Lung microvascular endothelial cell (primary cell): ENCODE measurements around the gene ACADVL. TPM values are rescaled to one million over a fixed set of nuclear protein-coding genes. Genes with fewer than 3 reads are reported as not detected.

ENCODE experiments used
- DNase-seq, 2 donors: peaks; one replicate each; pipeline versions ENCODE4 v3.0.0 to v3.0.0-alpha.2; 2010; ENCODE audit warnings: low read depth in 2 of 2
- total RNA-seq: library from RNA; depleted of rRNA; stranded (reverse); fragments of >200 nt; gene quantifications from 2 replicates; pipeline ENCODE4 v1.2.1, GENCODE V29; 2014

ACADVL gene
- total RNA-seq, 1 donor from 2014 or later = 242 TPM

DNA sequence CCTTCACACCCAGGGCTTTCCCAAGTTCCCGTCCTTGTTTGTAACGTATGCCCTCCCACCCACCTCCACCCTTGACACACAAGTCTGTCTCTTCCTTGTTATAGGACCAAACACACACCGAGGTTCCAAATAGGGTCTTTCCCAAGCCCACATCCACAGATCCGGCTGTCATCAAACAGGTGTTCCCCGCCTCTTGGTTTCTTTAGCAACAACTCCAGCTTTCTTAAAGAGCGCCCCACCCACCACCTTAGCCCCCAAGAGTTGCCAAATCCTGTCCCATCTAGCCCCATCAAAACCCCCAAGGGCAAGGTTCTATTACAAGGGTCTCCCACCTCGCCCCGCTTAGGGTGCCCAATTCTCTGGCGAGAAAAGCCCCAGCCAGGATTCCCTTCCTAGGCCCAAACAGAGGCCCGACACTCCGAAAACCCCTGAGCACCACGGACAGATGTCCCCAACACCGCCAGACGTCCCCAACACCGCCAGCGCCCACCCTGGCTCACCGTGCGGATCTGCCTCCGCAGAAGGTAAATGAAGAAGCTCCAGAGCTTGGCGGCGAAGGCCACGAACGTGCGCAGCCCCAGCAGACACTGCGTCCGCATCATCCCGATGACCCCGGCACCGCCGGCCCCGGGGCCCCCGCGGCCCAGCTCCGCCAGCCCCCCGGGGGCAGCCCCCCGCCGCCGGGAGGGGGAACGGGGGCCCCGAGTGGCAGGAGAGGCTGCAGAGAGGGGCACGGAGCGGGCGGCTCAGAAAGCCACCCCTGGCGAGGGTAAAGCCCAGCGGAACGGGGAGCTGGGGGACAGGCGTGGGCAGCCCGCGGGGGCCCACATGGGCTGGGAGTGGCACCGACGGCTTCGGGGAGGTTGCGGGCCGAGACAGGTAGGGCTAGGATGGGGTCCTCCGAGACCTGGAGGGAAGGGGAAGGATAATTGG is 31.2 kb downstream of the ACADVL start:
- peak; percentile 48 to 54 for DNase-seq

DNA sequence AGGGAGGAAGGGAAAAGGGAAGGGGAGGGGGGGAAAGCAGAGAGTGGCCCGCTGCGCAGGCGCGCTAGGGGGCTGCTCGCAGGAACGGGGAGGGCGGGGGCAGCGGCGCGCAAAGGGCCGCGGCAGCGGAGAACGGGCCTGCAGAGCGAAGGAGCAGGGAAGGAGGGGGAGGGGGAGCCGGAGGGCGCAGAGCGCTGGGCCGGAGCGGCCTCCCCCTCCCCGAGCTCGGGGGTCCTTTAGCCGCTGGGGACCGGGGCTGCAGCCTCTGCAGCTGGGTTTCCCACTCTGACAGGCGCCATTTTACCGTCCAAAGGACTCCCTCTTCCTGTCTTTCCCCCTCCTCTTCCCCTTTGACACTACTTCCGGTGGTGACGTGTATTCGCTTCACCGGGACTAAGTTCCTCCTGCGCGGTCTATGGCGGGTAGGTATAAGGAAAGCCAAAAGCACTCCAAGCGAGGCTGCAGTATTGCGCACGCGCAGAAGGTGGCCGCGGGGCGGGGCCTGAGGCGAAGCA is 32.0 kb downstream of the ACADVL start, which contains the start of gene CTDNEP1:
Gene CTDNEP1 (minus strand): TSS at position 74 of the 515 bp plus-strand sequence. CDS start 438 bp downstream, outside the sequence.
- peak; percentile 100 for DNase-seq

GRCh38 chr17:7252176-7253043 is 32.7 kb downstream of the ACADVL start, which contains the start of gene ELP5:
Gene ELP5, plus strand, starts transcription at chr17:7252215. Its CDS starts 336 bp downstream, at chr17:7252551.
- peak; percentile 95 to 97 for DNase-seq

DNA sequence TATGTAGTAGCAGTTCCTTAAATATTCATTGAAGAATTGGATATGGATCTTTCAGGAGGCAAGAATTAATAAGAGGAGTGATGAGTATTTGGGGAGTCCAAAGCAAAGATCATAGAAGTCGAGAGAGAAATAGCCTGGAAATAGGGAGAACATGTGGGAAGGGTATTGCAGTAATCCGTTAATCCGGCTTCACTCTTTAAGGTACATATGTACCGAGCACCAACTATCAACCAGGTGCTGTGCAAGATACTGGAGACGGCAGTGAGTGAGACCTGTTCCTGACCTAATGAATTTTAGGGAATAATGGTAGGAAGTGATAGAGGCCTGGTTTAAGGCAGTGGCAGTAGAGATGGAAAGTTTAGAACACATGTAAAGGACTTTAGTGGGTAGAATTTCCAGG is 33.3 kb downstream of the ACADVL start:
- no peak for DNase-seq

DNA sequence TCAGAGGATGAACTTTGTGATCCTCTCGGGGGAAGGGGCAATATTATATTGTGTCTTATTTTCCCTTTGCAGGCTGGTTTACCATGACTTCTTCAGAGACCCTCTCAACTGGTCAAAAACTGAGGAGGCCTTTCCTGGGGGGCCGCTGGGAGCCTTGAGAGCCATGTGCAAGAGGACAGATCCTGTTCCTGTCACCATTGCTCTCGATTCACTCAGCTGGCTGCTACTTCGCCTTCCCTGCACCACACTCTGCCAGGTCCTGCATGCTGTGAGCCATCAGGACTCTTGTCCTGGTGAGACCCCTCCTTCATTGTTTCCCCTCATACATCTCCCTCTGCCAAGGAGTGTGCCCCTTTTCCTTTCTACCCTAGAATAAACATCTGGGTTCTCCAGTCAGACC is 34.8 kb downstream of the ACADVL start:
- DNase-seq = no peak

DNA sequence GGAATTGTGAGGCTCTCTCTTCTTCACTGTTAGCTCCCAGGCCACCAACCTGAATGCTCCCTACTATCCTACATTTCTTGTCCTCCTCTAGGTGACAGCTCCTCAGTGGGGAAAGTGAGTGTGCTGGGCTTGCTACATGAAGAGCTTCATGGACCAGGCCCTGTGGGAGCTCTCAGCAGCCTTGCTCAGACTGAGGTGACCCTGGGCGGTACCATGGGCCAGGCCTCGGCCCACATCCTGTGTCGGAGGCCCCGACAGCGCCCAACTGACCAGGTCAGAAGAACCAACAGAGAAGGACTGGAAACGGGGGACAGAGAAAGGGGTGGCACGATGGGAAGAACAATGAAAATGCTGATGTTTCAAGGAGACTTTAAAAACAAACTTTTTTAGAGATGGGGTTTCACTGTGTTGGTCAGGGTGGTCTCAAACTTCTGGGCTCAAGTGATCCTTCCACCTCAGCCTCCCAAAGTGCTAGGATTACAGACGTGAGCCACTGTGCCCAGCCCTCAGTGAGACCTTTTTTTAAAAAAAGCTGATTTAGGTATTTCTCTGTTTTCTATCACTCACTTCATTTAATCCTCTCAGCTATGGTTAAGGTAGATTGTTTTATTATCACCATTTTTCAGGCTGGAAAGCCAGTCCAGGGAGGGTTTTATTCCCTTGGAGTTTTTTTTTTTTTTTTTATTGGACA is 37.2 kb downstream of the ACADVL start:
- no peak for DNase-seq

DNA sequence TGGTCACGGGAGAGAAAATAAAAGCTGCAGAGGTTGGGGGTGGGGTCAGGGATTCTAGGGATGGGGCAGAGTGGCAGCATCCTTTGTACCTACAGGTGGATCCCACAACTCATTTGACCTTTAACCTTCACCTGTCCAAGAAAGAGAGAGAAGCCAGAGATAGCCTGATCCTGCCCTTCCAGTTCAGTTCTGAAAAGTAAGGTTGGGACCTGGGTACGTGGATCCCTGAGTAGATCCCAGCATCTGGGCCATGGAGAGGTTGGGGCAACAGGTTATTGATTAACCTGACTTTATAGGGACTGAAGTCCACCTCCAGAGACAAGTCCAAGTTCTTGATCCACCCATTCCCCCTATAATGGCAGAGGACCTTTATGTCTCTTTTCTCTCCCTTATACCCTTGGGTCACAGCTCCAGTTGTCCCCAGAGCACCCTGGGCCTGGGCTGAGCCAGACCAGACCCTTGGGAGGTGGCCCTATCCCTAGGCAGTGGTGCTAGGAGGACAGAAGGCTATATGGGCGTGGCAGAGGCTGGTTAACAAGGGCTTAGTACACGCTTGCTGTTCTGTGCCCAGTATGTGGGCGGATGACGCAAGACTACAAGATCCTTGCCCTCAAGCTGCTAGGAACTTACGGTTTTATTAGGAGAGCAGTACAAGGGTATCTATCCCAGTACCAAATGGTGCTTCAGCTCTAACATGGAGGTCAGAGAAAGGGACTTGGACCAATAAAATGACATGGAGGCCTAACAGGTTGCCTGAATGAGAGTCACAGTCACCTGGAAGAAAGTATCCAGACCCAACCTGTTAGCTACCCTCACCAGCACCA is 39.2 kb downstream of the ACADVL start:
- DNase-seq = no peak

DNA sequence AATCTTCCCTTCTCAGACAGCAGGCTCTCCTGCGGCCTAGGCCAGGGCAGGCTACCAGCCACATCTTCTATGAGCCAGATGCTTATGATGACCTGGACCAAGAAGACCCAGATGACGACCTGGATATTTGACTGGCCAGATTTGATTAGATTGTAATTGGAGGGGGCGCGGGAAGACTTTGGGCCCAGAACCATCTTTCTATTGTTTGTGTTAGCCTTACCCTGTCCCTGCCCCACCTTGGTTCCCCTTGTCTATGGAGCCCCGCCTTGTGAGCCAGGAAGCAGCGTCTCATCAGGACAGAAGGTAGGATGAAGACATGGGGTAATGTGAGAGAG is 39.8 kb downstream of the ACADVL start:
- no peak for DNase-seq

DNA sequence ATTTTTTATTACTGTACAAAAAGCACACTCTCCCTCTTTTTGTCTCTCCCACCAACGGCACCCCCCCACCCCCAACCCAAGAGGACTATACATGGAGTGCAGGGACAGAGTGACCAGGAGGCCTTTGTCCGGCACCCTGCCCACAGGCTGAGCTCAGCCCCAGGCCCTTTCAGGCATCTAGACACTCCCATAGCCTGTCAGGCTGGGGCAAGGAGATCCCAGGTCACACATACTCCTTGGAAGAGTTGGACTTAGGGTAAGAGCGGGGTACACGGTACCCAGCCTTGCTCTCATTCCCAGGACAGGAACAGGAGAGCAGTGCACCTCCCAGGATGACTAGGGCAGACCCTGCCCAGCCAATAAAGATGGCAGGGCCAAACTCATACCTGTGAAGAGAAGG is 40.4 kb downstream of the ACADVL start:
- DNase-seq = no peak

GRCh38 chr17:7260651-7261378 is 41.1 kb downstream of the ACADVL start:
- no peak for DNase-seq

GRCh38 chr17:7261379-7262191 is 41.8 kb downstream of the ACADVL start:
- DNase-seq = no peak

GRCh38 chr17:7262192-7262934 is 42.6 kb downstream of the ACADVL start, which contains the start of gene CLDN7:
Gene CLDN7, minus strand, starts transcription at chr17:7262478. Its CDS starts 435 bp downstream, at chr17:7262043.
- no peak for DNase-seq

DNA sequence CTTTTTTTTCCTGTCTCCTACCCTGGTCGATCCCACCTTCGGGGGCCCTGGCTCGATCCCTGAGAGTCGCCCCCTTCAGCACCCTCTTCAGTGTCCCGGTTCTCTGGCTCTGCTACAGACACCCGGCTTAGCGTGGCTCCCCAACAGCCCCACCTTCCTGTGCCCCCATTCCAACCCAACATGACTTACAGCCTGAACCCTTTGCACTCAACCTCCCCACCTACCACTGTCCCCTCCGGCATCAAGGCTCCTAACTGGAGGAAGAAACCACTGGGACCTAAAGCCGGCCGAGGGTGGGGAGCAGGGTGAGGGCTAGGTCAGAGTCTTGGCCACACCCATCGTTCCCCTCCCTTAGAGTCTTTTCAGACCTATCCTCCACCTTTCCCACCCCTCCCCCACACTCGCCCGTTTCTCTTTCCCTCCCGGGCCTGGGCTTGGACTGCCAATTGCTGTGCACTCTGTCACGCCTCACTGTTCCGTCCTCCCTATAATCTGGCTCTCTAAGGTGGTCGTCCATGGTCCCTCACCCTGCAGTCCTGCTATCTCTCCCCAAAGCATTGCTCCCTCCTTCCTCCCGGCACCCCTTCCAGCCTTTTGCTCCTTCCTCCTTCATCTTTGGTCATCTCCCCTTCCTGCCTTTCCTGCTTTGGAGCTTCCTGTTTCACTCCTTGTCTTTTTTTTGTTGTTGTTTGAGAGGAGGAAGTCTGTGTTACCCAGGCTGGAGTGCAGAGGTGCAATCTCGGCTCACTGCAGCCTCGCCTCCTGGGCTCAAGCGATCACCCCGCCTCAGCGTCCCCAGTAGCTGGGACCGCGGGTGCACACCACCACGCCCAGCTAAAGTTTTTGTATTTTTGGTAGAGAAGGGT is 43.4 kb downstream of the ACADVL start:
- DNase-seq = no peak

DNA sequence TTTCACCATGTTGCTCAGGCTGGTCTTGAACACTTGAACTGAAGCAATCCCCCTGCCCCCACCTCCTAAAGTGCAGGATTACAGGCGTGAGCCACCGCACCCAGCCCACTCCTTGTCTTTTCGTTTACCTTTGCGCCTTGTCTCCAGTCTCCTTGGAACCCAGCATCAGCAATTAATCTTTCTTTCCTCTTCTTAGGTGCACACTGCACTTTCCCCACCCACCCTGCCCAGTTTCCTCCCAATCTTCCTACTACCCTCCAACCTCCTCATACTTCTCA is 44.0 kb downstream of the ACADVL start:
- no peak for DNase-seq

GRCh38 chr17:7266784-7267183 is 47.0 kb downstream of the ACADVL start:
- no peak for DNase-seq
